Trophoblast cell (in vitro differentiated cells and primary cell): Measurements from ENCODE around the gene COBLL1.

Source experiments
- DNase-seq, 2 donors: peaks; one replicate each; pipeline ENCODE4 v3.0.0-alpha.2; 2016
- H2AFZ ChIP-seq: 2 replicates; pipeline ENCODE4 v1.6.1; 2013; ENCODE audit warnings: low read length, moderate library complexity, mild to moderate bottlenecking; ENCODE audit not compliant: insufficient read depth, poor library complexity
- H2AK5ac ChIP-seq: 2 replicates; pipeline ENCODE4 v1.6.1; 2013; ENCODE audit warnings: mild to moderate bottlenecking, low read length
- H2BK120ac ChIP-seq: 2 replicates; pipeline ENCODE4 v1.6.1; 2013; ENCODE audit warnings: low read length, mild to moderate bottlenecking, moderate library complexity; ENCODE audit not compliant: insufficient read depth, poor library complexity
- H2BK12ac ChIP-seq: 2 replicates; pipeline ENCODE4 v1.6.1; 2013; ENCODE audit warnings: mild to moderate bottlenecking, low read length, moderate library complexity
- H2BK5ac ChIP-seq: 2 replicates; pipeline ENCODE4 v1.6.1; 2013; ENCODE audit warnings: low read length, low read depth, moderate library complexity, mild to moderate bottlenecking; ENCODE audit not compliant: poor library complexity
- H3K14ac ChIP-seq: 2 replicates; pipeline ENCODE4 v1.6.1; 2013; ENCODE audit warnings: mild to moderate bottlenecking, low read length
- H3K18ac ChIP-seq: 2 replicates; pipeline ENCODE4 v1.6.1; 2013; ENCODE audit warnings: mild to moderate bottlenecking, low read length
- H3K23ac ChIP-seq: 2 replicates; pipeline ENCODE4 v1.6.1; 2013; ENCODE audit warnings: low read length
- H3K27ac ChIP-seq: 2 replicates; pipeline ENCODE4 v1.5.1; 2013; ENCODE audit warnings: low read depth, mild to moderate bottlenecking, inconsistent platforms, low read length, moderate library complexity
- H3K27me3 ChIP-seq: 2 replicates; pipeline ENCODE4 v1.6.1; 2013; ENCODE audit warnings: inconsistent platforms, mild to moderate bottlenecking, low read length, moderate library complexity; ENCODE audit not compliant: insufficient read depth
- H3K36me3 ChIP-seq, 2 experiments: 1 replicate in 1 of 2; 2 replicates in 1 of 2; pipeline ENCODE4 v1.6.1; 2013; ENCODE audit warnings: low read length in 2 of 2, mild to moderate bottlenecking in 2 of 2, moderate library complexity in 1 of 2; ENCODE audit not compliant: insufficient read depth in 2 of 2, control insufficient read depth in 1 of 2
- H3K4ac ChIP-seq: 2 replicates; pipeline ENCODE4 v1.6.1; 2013; ENCODE audit warnings: low read depth, mild to moderate bottlenecking, low read length, moderate library complexity
- H3K4me1 ChIP-seq, 2 experiments: 1 replicate in 1 of 2; 2 replicates in 1 of 2; pipeline ENCODE4 v1.6.1; 2013; ENCODE audit warnings: low read length in 2 of 2, mild to moderate bottlenecking in 2 of 2, moderate library complexity in 1 of 2; ENCODE audit not compliant: insufficient read depth in 2 of 2, control insufficient read depth in 1 of 2
- H3K4me2 ChIP-seq: 2 replicates; pipeline ENCODE4 v1.6.1; 2013; ENCODE audit warnings: inconsistent platforms, mild to moderate bottlenecking, low read length, moderate library complexity
- H3K4me3 ChIP-seq: 2 replicates; pipeline ENCODE4 v1.5.1; 2013; ENCODE audit warnings: mild to moderate bottlenecking, low read depth, low read length, inconsistent platforms
- H3K79me1 ChIP-seq: one replicate; pipeline ENCODE4 v1.6.1; 2013; ENCODE audit warnings: low read length
- H3K79me2 ChIP-seq: 2 replicates; pipeline ENCODE4 v1.6.1; 2013; ENCODE audit warnings: low read length, mild to moderate bottlenecking; ENCODE audit not compliant: control insufficient read depth, insufficient read depth, poor library complexity
- H3K9ac ChIP-seq: 2 replicates; pipeline ENCODE4 v1.6.1; 2013; ENCODE audit warnings: mild to moderate bottlenecking, low read length
- H3K9me3 ChIP-seq: 2 replicates; pipeline ENCODE4 v1.6.1; 2013; ENCODE audit warnings: low read depth, mild to moderate bottlenecking, control low read depth, inconsistent platforms, low read length; ENCODE audit not compliant: insufficient read depth
- H4K12ac ChIP-seq: 2 replicates; pipeline ENCODE4 v1.6.1; 2013; ENCODE audit warnings: low read depth, mild to moderate bottlenecking, low read length, moderate library complexity
- H4K8ac ChIP-seq: 2 replicates; pipeline ENCODE4 v1.6.1; 2013; ENCODE audit warnings: low read depth, mild to moderate bottlenecking, low read length, moderate library complexity
- H4K91ac ChIP-seq: one replicate; pipeline ENCODE4 v1.6.1; 2013; ENCODE audit warnings: low read depth, mild to moderate bottlenecking, low read length, moderate library complexity
- WGBS: extraction: QIAGEN DNeasy Blood & Tissue Kit; methylation state at CpG from one replicate; pipeline ENCODE4 v1.1.7; 2013; ENCODE audit warnings: missing lambda C conversion rate; ENCODE audit not compliant: insufficient read length, insufficient coverage; ENCODE audit errors: extremely low coverage; 5-methylcytosine and 5-hydroxymethylcytosine counted together

Gene COBLL1

GRCh38 chr2:164785457-164785856, 56.2 kb downstream of the COBLL1 start:
- H2BK120ac ChIP-seq, result no peak overlapping the region
- DNase-seq, result peak in 1 of 2 donors; percentile 15

GRCh38 chr2:164784376-164784775, 57.2 kb downstream of the COBLL1 start:
- Histone ChIP-seq H3K27me3 (no peaks in the 10 kb centered on the region), H3K14ac (no peak overlapping the region), H3K9ac (no peak overlapping the region), H3K36me3 (no peaks in the 10 kb centered on the region), H4K91ac (no peak overlapping the region), H3K9me3 (no peaks in the 10 kb centered on the region), H2AK5ac (no peak overlapping the region), H3K18ac (no peak overlapping the region), H3K4me2 (no peak overlapping the region), H3K4me1 (peaks cover 3 to 12% of the 10 kb centered on the region in 2 experiments), H4K8ac (no peak overlapping the region), H2BK12ac (no peak overlapping the region), H3K4me3 (no peak overlapping the region), H4K12ac (no peak overlapping the region), H3K23ac (no peak overlapping the region), H3K79me2 (no peaks in the 10 kb centered on the region), H3K79me1 (peaks cover 2% of the 10 kb centered on the region), H3K27ac (no peak overlapping the region), H2AFZ (no peak overlapping the region), H3K4ac (no peak overlapping the region), H2BK5ac (no peak overlapping the region), H2BK120ac (no peak overlapping the region)
- DNase-seq, result peak in 1 of 2 donors; percentile 30
- WGBS, result no CpG with 5 or more reads among the region's 2 CpGs

More at GRCh38 chr2:164785457-164785856, 56.2 kb downstream of the COBLL1 start:
- H4K8ac ChIP-seq, result no peak overlapping the region
- no peak overlapping the region for H2AK5ac ChIP-seq
- H3K27me3 ChIP-seq, result no peaks in the 10 kb centered on the region
- no peak overlapping the region for H3K23ac ChIP-seq
- no peaks in the 10 kb centered on the region for H3K9me3 ChIP-seq
- H3K4me3 ChIP-seq, result no peak overlapping the region
- no peak overlapping the region for H3K14ac ChIP-seq
- no CpG with 5 or more reads among the region's 1 CpG for WGBS
- H3K9ac ChIP-seq, result no peak overlapping the region
- H3K27ac ChIP-seq, result no peak overlapping the region
- H4K91ac ChIP-seq, result no peak overlapping the region
- no peak overlapping the region for H3K4me2 ChIP-seq
- no peak overlapping the region for H3K18ac ChIP-seq
- H2BK12ac ChIP-seq, result no peak overlapping the region
- H2AFZ ChIP-seq, result no peak overlapping the region
- no peaks in the 10 kb centered on the region for H3K36me3 ChIP-seq
- H3K4ac ChIP-seq, result no peak overlapping the region
- H3K79me2 ChIP-seq, result no peaks in the 10 kb centered on the region
- peaks cover 2% of the 10 kb centered on the region for H3K79me1 ChIP-seq
- peaks cover 2 to 9% of the 10 kb centered on the region in 2 experiments for H3K4me1 ChIP-seq
- H2BK5ac ChIP-seq, result no peak overlapping the region
- H4K12ac ChIP-seq, result no peak overlapping the region

GRCh38 chr2:164782323-164782722, 59.3 kb downstream of the COBLL1 start:
- H3K23ac ChIP-seq, result no peak overlapping the region
- H4K12ac ChIP-seq, result no peak overlapping the region
- WGBS, result no CpG with 5 or more reads among the region's 2 CpGs
- H3K4me1 ChIP-seq, result peaks cover 4 to 15% of the 10 kb centered on the region in 2 experiments
- H3K4me2 ChIP-seq, result no peak overlapping the region
- H3K18ac ChIP-seq, result no peak overlapping the region
- H2BK12ac ChIP-seq, result no peak overlapping the region
- H3K4ac ChIP-seq, result no peak overlapping the region
- H2BK5ac ChIP-seq, result no peak overlapping the region
- no peak overlapping the region for H4K8ac ChIP-seq
- H3K14ac ChIP-seq, result no peak overlapping the region
- no peak overlapping the region for H2BK120ac ChIP-seq
- H2AFZ ChIP-seq, result no peak overlapping the region
- DNase-seq, result peak in 1 of 2 donors; percentile 43
- H3K27me3 ChIP-seq, result no peaks in the 10 kb centered on the region
- no peaks in the 10 kb centered on the region for H3K9me3 ChIP-seq
- H3K4me3 ChIP-seq, result no peak overlapping the region
- no peak overlapping the region for H2AK5ac ChIP-seq
- peaks cover 2% of the 10 kb centered on the region for H3K79me1 ChIP-seq
- no peak overlapping the region for H3K27ac ChIP-seq
- H4K91ac ChIP-seq, result no peak overlapping the region
- H3K79me2 ChIP-seq, result no peaks in the 10 kb centered on the region
- no peaks in the 10 kb centered on the region for H3K36me3 ChIP-seq
- no peak overlapping the region for H3K9ac ChIP-seq

- no peak overlapping the region for H3K14ac ChIP-seq
- no peaks in the 10 kb centered on the region for H3K36me3 ChIP-seq
- H2BK12ac ChIP-seq, result no peak overlapping the region
- peaks cover 4 to 15% of the 10 kb centered on the region in 2 experiments for H3K4me1 ChIP-seq
- H3K4ac ChIP-seq, result no peak overlapping the region
- H3K27me3 ChIP-seq, result no peaks in the 10 kb centered on the region
- no peaks in the 10 kb centered on the region for H3K9me3 ChIP-seq
- no peak overlapping the region for H3K23ac ChIP-seq
- no peak overlapping the region for H3K4me3 ChIP-seq
- H2AK5ac ChIP-seq, result no peak overlapping the region
- H3K79me1 ChIP-seq, result peaks cover 2% of the 10 kb centered on the region
- no peak overlapping the region for H4K91ac ChIP-seq
- H3K27ac ChIP-seq, result no peak overlapping the region
- H3K18ac ChIP-seq, result no peak overlapping the region
- H4K8ac ChIP-seq, result no peak overlapping the region
- H2BK120ac ChIP-seq, result no peak overlapping the region
- no peaks in the 10 kb centered on the region for H3K79me2 ChIP-seq
- peak; percentile 24 to 79 for DNase-seq
- H4K12ac ChIP-seq, result no peak overlapping the region
- no peak overlapping the region for H3K4me2 ChIP-seq
- WGBS, result no CpG with 5 or more reads among the region's 1 CpG
- H2AFZ ChIP-seq, result no peak overlapping the region
- no peak overlapping the region for H2BK5ac ChIP-seq
- no peak overlapping the region for H3K9ac ChIP-seq
These were observed 60.2 kb downstream of the COBLL1 start for GRCh38 chr2:164781394-164781793.
